PFSK-1 (cell line): ENCODE results near the gene IQGAP3.

Experiments
- POLR2AphosphoS5 ChIP-seq: IDR thresholded peaks from 2 replicates; pipeline ENCODE4 v1.6.1; 2012; ENCODE audit warnings: low read depth, mild to moderate bottlenecking, control low read depth, low read length, moderate library complexity
- REST ChIP-seq, 2 experiments: IDR thresholded peaks; 2 replicates each; pipeline versions ENCODE4 v1.6.1 to v1.8.0; 2011 to 2012; ENCODE audit warnings: low read depth in 2 of 2, low read length in 2 of 2, control low read depth in 1 of 2, inconsistent platforms in 1 of 2, mild to moderate bottlenecking in 1 of 2, moderate library complexity in 1 of 2; ENCODE audit not compliant: insufficient read depth in 1 of 2
- SIN3A ChIP-seq: IDR thresholded peaks from 2 replicates; pipeline ENCODE4 v1.6.1; 2012; ENCODE audit warnings: mild to moderate bottlenecking, low read length, moderate library complexity, borderline replicate concordance; ENCODE audit not compliant: insufficient read depth
- TAF1 ChIP-seq: IDR thresholded peaks from 2 replicates; pipeline ENCODE4 v1.6.1; 2012; ENCODE audit warnings: low read length, control low read depth, borderline replicate concordance; ENCODE audit not compliant: insufficient read depth

DNA sequence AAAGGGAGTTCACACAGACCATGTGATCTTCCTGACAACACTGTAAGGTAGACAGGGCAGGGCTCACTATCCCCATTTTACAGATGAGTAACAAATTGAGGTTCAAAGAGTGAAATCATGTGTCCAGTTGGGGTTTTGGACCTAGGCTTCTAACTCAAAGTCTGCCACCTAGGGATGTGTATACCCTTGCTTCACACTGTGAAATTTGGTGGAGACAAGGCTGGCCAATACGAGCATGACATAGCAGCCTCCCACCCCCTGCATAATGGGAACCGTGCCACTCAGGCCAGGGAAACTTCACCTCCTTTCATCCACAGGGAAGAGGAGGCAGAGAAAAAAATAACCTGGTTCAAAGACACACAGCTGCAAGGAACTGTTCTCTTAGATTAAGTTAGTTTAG lies 6.8 kb downstream of the IQGAP3 start:
- TF ChIP-seq TAF1 (no peak), POLR2AphosphoS5 (no peak), SIN3A (no peak), REST (IDR thresholded peaks at IDR 0.05; ENCODE audit: insufficient read depth in 1 of 2, low read depth in 2 of 2, low read length in 2 of 2) (no peak)
